Measurements from ENCODE around the gene INMT.

DNA sequence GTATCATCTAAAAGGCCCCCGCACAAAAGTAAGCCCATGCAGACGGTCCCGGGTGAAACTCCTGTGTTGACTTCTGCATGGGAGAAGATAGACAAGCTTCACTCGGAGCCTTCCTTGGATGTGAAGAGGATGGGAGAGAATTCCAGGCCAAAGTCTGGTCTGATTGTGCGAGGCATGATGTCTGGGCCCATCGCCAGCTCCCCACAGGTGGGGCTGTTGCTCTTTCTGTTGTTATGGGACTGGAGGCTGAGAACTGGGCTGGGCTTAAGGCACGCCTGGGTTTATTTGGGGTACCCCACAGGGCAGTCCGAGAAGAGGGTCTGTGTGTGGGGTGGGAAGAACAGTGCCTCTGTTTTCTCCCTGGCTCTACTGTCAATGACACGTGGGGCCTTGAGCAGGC is 33.9 kb downstream of the INMT start:
- TF ChIP-seq POLR2AphosphoS5 (IDR thresholded peaks at IDR 0.05; ENCODE audit: low read depth, low read length) (no peak), TAF1 (IDR thresholded peaks at IDR 0.05; ENCODE audit: borderline replicate concordance, insufficient read depth, low read length) (no peak)
